HG02870 (cell line): ENCODE results near the gene BCAR3.

ENCODE experiments used
- ATAC-seq: cut with Tn5 transposase; IDR thresholded peaks from one replicate; pipeline ENCODE4 v1.9.1; 2021; ENCODE audit warnings: mild to moderate bottlenecking, moderate library complexity; ENCODE audit not compliant: unreplicated experiment

Gene BCAR3

GRCh38 chr1:93579891-93580290 is 101.7 kb downstream of the BCAR3 start:
- no peak for ATAC-seq

- no peak for ATAC-seq
Measured at GRCh38 chr1:93578911-93579825, 102.5 kb downstream of the BCAR3 start.

- ATAC-seq = no peak
Measured at GRCh38 chr1:93578433-93578830, 103.2 kb downstream of the BCAR3 start.

- ATAC-seq = no peak
Measured at GRCh38 chr1:93577536-93578432, 103.9 kb downstream of the BCAR3 start.

- no peak for ATAC-seq
Measured at GRCh38 chr1:93576746-93577145, 104.9 kb downstream of the BCAR3 start.

GRCh38 chr1:93576346-93576745 is 105.3 kb downstream of the BCAR3 start:
- no peak for ATAC-seq

- no peak for ATAC-seq
Measured at GRCh38 chr1:93575621-93576284, 105.9 kb downstream of the BCAR3 start.

GRCh38 chr1:93574991-93575390 is 106.6 kb downstream of the BCAR3 start:
- no peak for ATAC-seq

- no peak for ATAC-seq
Measured at GRCh38 chr1:93574511-93574910, 107.1 kb downstream of the BCAR3 start.

- ATAC-seq = no peak
Measured at GRCh38 chr1:93573940-93574469, 107.6 kb downstream of the BCAR3 start.

GRCh38 chr1:93571623-93572310 is 109.9 kb downstream of the BCAR3 start:
- ATAC-seq = no peak

- ATAC-seq = no peak
Measured at GRCh38 chr1:93569489-93569888, 112.1 kb downstream of the BCAR3 start.

GRCh38 chr1:93567255-93567918 is 114.2 kb downstream of the BCAR3 start:
- ATAC-seq = no peak

GRCh38 chr1:93566227-93566626 is 115.4 kb downstream of the BCAR3 start:
- no peak for ATAC-seq

GRCh38 chr1:93565496-93566206 is 116.0 kb downstream of the BCAR3 start:
- no peak for ATAC-seq

- no peak for ATAC-seq
Measured at GRCh38 chr1:93559695-93560094, 121.9 kb downstream of the BCAR3 start.

- ATAC-seq = no peak
Measured at GRCh38 chr1:93559045-93559444, 122.6 kb downstream of the BCAR3 start.

- no peak for ATAC-seq
Measured at GRCh38 chr1:93556291-93556690, 125.3 kb downstream of the BCAR3 start.
